Stimulated activated CD8-positive, alpha-beta memory T cell treated with anti-CD3 and anti-CD28 coated beads, Interleukin-2, amount 100 ng/mL, for 48 hours (primary cell): ENCODE results near the gene USH2A.
"Not testable (repeated sequence)": the region's sequence is repeated elsewhere in the genome, so short reads cannot be mapped to it uniquely, and the experiment has no call there.

Source experiments
- DNase-seq, 2 donors: peaks; one replicate each; pipeline ENCODE4 v3.0.0-alpha.2; 2020; ENCODE audit warnings: low read depth in 2 of 2

Gene USH2A

DNA sequence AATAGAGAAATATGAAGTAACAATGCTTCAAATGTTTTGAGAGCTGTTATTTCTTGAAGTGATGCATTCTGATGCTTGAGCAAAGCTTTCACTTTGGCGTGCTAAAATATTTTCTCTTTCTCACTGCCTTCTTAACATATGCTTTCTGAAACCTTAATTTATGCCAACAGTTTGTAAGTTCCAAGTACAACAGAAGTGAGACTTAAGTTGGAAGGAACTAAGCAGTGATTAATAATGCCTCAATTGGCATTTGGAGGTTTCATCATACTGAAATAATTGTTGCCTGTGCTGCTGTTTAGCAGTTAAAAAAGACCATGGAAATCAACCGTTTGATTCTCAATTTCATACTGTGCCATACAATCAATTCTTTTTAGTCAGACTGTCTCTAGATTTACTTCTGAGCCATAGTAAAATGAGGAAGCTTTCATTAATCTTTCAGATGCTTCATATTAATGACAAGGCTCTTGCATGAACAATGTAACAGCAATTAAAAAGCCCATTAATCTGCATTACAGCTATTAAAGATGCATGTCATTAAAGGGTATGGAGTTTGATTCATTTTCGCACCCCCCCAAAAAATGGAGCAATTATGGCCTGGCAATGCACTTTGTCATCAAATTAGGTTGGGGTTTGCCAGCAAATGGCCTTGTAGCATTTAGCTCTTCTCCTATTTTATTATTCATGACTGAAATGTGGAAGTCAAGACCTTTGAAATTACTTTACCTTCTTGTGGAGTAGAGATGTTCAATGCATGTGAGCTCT, 375.3 kb downstream of the USH2A start:
- DNase-seq = no peak

DNA sequence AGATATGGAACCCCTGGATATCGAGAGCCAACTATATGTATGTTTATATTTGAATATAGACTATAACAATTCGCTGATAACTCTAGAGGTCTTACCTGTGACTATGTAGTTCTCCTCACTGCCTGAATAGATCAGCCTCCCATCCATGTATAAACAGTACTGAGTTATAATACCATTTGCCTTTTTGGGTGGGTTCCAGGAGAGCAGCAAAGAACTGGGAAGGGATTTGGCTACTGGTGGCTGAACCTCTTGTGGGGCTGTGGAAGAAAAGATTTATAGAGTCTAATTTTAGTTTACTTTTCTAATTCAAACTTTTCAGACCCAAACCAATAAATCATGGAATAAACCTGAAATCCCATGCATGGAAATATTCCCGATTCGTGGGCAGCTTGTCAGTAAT, 376.9 kb downstream of the USH2A start:
- DNase-seq = no peak

DNA sequence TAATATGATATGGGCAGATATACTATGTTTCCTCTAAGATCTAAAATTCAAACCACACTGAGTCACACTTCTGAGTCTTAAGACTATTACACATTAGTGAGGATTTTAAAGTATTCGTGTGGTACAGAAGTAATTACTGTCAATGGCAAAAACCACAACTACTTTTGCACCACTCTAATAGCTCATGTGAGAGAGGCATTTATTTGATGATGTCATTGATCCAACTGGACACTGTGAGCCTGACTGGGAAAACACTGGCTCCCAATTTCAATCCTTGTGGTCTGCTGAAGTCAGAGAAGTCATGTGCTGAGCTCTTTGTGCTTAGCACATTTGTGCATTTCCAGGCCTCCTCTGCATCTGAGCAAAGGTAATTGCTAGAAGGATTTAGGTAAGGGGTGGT, 377.8 kb downstream of the USH2A start:
- DNase-seq = no peak

DNA sequence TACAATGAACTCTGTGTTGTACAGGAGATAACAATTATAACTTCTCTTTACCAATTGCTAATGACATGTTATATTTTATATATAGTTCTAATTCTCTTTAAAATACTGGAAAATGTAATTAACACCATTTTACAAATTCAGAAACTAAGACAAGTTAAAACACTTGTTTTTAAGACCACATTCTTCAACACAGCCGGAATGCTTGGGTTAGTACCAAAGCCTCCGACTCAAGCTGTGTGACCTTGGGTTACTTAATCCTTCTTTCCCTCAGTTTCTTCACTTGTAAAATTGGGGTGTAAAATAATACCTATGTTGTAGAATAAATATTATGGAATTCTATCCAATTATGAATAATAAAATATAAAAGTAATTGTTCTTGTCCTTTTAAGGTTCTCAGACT, 378.7 kb downstream of the USH2A start:
- DNase-seq = no peak

DNA sequence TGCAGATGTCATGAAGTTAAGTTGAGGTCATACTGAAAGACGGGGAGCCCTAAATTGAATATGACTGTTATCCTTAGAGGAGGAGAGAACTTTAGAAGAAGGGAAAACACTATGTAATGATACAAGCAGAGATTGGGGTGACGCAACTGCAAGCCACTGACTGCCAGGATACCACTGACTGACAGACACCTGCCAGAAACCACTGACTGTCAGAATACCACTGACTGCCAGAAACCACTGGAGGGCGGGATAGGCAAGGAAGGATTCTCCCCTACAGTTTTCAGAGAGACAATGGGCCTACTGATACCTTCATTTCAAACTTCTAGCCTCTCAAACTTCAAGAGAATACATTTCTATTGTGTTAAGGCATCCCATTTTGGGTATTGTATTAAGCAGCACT, 388.7 kb downstream of the USH2A start:
- DNase-seq = no peak

DNA sequence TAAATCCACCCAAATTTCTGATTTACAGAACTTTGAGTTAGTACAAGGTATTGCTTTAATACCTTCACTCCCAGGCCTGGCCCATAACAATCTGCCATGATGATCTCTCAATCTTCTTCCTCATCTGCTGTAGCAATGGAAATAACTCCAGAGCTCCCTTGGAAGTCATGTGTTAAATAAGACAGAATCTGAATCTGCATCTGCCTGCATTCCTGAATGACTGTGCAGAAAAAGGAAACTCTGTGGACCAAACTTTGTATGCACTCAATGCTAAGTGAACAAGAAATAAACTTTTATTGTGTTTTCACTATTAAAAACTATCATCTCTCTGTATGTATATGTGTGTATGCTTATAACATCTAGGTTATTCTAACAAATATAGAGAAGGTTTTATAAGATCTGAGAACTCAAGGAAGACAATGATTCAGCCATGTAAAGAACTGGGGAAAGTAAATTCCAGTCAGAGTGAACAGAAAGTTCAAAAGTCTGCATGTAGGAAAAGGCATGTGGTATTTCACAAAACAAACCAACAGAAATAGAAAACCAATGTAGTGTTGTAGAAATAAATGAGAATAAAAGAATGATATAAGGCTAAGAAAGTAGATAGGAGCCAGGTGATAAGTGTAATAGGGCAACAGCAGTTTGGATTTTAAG, 390.2 kb downstream of the USH2A start:
- DNase-seq = no peak

DNA sequence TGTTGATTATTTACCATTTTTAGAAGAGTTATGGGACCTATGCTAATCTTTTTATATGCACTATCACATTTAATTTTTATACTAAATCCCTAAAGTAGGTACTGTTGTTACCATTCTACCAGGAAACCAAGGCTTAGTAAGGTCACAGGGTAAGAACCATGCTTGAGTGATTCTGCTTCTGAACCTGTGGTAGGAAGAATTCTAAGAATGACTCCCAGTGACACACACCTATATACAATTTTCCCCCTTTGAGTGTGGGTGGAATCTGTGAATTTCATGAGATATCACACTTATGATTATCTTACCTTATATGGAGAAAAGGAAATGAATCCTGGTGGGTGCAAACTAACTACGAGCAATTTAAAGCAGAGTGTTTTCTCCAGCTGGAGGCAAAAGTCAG, 391.0 kb downstream of the USH2A start:
- DNase-seq = no peak

DNA sequence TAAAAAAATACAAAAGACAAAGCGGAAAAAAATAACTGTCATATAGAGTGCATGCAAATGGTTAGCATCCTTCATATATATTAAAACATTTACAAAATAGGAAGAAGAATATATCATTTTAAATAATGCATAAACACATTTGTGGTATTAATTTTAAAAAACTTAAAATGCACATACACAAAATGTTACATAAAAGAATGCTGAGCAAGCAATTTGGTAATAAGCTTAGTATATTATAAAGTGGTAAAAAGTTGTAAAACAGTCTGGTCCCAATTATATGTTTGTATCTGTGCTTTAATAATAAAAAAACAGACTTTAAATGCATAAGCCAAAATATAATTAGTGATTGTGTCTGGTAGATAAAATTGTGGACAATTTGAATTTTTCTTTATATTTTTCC, 394.6 kb downstream of the USH2A start:
- DNase-seq = no peak

DNA sequence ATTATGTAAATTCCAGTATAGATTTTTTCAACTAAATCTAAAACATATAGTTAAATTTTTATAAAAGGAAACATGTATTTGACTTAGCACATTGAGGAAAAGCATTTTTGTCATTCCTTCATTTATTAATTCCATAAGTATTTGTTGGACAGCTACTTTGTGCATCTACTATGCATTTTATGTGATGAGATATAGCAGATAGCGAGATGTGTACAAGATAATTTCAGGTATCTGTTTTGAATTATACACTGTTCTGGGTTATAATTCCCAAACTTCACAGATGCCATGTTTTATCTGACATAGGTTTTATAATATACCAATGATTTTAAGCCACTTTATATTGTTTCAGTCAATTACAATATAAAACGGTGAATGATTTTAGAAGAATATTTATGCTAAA, 398.7 kb downstream of the USH2A start:
- no peak for DNase-seq

DNA sequence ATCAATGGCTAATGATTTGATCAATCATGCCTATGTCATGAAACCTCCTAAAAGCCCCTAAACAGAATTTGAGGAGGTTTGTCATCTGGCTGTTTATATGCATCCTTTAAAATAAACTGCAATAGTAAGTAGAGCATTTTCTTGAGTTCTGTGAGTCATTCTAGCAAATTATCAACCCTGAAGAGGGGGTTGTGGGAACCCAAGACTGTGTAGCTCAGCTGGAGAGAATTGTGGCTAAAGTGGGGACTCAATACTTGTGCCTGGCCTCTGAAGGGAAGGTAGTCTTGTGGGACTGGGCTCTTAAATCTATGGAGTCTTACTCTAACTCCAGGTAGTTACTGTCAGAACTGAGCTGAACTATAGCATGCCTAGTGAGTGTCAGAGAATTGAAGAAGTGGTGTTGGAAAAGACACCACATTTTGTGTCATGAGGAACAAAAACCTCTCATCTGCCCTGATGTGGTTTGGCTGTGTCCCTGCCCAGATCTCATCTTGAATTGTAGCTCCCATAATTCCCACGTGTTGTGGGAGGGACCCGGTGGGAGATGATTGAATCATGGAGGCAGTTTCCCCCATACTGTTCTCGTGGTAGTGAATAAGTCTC, 402.4 kb downstream of the USH2A start:
- no peak for DNase-seq

DNA sequence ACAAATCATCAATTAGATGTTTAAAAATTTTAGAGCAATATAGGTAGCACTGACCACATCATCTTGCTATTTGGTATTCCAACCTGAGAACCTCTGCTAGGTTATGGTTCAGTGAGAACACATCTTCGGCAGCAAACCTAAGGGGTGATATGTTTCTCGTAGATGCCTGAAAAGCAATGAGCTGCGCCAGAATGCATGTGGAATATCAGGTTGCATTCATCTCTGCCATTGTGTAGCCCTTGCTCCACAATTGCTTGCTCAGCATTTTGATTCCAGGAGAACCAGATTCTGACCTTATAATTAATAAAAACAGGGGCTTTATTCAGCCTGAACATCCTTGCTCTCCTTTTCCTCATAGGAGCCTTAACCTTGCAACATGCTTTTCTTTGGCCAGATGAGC, 408.1 kb downstream of the USH2A start:
- DNase-seq = no peak

DNA sequence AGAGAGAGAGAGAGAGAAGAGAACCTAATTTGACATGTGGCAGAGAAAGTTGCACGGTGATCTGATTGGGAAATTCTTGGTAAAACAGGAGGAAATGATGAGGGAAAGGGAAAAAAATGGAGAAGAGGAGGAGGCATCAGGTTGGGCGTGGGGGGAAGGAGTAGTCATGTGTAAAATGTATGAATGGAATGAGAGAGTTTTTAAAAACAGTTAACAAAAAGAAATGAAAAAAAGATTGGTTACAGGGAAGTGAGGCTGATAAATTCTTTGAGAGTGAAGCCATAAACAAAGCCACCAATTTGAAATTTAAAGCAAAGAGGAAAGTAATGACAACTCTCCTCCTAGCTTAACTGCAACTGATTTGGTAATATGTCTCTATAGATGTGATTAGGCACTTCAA, 409.2 kb downstream of the USH2A start:
- DNase-seq = no peak

DNA sequence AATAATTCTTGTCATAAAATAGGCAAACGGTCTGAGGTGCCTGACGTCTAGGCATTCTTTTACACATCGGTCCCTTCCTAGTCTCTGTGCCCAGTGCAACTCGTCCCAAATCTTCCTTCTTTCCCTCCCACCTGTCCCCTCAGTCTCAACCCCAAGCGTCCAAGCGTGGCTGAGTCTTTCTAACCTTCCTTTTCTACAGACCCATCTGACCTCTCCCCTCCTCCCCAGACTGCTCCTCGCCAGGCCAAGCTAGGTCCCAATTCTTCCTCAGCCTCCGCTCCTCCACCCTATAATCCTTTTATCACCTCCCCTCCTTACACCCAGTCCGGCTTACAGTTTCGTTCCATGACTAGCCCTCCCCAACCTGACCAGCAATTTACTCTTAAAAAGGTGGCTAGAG, 413.8 kb downstream of the USH2A start:
- DNase-seq = not testable (repeated sequence)

DNA sequence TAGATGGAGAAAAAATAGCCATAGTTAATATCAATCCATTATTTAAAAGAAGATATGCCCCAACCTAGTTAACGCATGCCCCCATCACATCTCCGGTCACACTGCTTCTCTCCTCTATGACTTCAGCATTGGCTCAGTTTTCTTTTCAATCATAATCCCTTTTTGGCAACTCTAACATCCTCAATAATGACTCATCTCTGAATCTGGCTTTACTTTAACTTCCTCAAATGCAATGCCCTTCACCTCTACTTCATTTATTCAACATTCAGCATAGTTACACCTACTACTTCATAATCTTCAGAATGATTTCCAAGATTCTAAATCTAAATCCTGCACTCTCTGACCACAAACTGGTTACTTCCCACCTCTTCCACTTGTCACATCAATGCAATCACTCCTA, 417.3 kb downstream of the USH2A start:
- no peak for DNase-seq

DNA sequence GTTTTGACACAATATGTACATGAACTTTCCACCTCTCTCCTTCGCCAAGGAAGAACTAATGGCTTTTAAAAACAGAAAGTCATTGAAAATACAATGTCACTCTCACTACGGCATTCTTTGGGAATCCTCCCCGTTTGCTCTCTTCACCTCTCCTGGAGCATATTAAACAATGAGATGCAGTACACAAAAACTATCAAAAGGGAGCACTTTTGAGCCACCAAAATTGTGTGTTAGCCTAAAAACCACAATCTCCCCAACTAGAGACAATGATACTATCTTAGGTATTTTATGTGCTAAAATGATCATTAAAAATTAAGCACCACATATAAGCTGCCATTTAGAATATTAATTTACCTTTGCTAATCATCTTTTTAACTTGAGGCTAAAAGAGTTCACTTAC, 430.6 kb downstream of the USH2A start:
- no peak for DNase-seq

DNA sequence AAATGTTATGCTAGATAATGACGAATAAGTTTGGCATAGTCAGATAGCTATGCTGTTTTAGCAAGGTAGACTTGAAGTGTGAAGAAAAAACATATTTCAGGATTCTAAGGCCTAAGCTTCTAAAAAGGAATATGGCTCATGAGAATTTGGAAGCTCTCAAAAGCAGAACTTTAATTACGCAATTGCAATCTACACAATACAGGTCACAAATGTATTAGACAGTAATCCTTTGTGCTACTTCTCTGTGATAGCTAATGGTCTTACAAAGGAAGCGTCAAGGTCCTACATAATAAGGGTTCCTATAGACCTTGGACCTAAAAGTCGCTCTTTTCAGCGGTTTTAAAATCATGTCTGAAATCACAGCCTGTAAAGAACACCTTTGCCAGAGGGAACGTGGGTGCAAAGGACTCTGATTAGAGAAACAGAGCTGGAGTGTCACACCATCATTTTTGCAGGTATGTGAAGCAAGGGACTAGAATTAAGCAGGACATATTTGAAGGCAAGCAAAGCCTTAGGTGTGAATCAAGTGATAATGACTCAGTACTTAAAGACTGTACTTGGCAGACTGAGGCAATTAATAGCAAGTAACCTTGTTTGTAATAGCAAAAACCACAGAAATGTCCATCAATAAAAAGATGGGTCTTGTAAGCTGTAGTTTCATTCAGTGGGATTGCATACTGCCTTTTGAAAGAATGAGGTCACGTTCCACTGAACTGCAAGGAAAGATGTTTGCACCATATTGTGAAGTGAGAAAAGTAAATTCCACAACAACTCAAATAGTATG, 436.0 kb downstream of the USH2A start:
- no peak for DNase-seq

DNA sequence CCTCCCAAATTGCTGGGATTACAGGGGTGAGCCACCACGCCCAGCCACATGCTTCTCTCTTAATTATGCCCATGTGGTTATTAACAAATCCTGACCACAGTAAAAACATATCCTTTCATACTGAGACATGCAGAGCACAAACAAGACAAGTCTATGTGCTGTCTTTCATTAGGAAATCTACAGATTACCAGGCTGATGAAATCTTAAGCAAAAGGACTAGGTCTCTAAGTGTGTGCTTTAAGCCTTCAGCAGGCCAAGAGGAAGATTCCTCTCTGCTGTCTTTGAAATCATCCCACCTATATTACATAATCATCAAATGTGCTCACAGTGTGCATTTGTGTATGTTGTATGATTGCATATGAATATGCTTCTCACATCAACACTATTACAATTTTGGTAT, 436.8 kb downstream of the USH2A start:
- no peak for DNase-seq

DNA sequence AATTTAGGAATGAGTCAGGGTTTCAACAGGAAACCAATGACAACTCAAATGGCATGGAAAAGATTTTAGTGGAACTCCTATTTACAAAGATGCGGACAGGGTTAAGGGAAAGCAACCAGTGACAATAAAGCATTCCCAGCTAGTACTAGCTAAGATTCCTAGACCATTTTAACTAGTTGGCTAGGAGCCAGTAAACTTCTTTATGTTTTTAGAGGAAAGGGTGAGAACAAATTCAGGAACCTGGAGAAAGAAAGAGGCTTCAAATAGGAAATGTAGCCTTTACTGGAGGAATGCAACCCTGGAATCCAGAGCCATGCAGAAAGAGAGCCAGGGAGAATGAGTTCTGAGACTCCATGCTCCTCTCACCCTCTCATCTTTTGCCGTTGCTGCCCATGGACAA, 439.6 kb downstream of the USH2A start:
- no peak for DNase-seq

DNA sequence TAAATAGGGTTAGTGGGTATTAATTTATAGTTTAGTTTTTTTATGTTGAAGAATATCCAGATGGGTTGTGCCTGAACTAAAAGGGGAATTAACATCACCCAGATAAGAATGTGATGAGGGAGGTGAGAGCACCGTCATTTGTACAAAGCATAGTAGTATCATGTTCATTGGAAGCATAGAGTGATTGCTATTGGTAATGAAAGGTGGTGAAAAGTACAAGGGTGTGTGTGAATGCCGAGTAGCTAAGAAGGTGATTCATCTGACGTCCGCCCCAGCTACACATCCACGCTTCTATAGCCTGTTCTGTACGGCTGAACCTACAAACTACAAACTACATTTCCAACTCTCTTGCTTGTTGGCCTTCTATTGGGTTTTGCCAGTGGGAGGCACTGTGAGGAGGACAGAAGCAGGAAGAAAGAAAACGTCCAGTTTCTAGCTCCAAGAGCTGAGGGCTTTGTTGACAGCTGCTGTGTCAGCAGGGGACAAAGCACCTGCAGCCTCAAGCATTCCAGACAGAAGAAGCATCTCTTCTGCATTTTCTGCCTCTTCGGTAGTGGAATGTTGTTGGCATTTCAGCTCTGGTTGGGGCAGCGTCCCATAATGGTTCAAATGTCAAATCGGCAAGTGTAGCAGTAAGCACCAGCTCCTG, 451.3 kb downstream of the USH2A start:
- no peak for DNase-seq

DNA sequence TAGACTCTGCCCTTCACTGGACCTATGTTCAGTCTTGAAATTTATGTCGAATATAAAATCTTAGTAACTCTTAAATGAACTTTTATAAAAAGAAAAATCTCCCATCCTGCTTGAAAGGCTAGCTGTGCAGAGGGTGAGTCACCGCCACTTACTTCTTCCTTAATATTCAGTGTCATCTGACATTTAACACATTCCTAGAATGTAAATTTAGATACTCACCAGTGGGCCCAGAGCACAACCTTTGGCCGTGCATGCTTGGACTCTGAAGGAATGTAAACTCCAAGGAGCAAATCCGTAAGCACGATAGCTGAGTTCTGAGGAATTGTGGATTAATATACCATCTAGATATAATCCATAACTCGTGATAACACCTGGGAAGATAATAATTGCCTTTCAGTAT, 452.8 kb downstream of the USH2A start:
- no peak for DNase-seq

DNA sequence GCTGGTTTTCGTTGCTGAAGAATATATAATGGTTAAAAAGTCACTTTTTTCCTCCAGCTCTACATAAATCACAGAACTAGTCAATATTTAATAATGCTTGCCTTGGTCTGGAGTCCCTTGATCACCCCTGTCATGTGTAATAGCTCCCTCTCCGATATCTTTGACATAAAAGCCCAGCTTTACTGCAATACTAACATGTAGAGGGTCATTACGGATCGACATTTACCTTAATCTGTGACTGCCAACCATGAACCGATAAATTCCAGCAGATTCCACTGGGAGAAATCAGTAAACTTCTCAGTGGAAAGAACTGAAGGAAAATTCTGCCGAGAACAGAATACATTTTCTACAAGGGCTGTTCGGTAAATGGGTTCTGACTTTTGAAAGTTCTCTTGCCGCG, 459.6 kb downstream of the USH2A start:
- DNase-seq = no peak

DNA sequence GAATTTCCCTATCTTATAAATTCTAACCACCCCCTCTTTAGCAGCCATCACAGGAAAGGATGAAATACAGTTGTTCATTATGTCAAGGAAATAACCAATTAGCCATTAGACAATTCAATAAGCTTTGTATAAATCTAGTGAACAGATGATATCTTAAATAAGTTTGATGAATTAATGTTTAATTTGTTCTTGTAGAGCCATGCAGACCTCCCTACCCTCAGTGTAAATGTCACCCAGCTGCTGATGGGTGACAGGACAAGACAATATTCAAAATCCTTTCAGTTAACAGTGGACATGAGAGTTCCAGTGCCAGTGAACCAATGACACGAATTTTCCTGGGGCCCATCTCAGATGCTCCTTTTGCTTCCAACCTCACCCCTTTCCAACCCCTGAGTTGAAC, 460.2 kb downstream of the USH2A start:
- no peak for DNase-seq
